Activated naive CD4-positive, alpha-beta T cell treated with anti-CD3 and anti-CD28 coated beads, Interleukin-2, amount 10 ng/mL, durations not matched to agents 7 days and 5 days (primary cell): ENCODE data around the gene ELOVL5.

Experiments
- CTCF ChIA-PET: fragments of 350-600 bp; sonication (Branson Sonifier 250); formaldehyde crosslinking; loops from one replicate; lab custom pipeline; 2021; ENCODE audit warnings: antibody characterized with exemption; lab: Charles Lee
- DNase-seq: peaks from one replicate; pipeline ENCODE4 v3.0.0-alpha.2; 2020
- H3K27ac Mint-ChIP-seq: one replicate; pipeline ENCODE4 v1.8.0; 2021; ENCODE audit warnings: mild to moderate bottlenecking, moderate library complexity, mixed read lengths
- H3K27me3 Mint-ChIP-seq: one replicate; pipeline ENCODE4 v1.8.0; 2021; ENCODE audit warnings: mild to moderate bottlenecking, mixed read lengths
- H3K36me3 Mint-ChIP-seq: one replicate; pipeline ENCODE4 v1.8.0; 2021; ENCODE audit warnings: mixed read lengths
- H3K4me1 Mint-ChIP-seq: one replicate; pipeline ENCODE4 v1.8.0; 2021; ENCODE audit warnings: mixed read lengths
- H3K4me3 Mint-ChIP-seq: one replicate; pipeline ENCODE4 v1.8.0; 2021; ENCODE audit warnings: mild to moderate bottlenecking, moderate library complexity, mixed read lengths
- H3K9me3 Mint-ChIP-seq: one replicate; pipeline ENCODE4 v1.8.0; 2021; ENCODE audit warnings: mixed read lengths

ELOVL5 gene

DNA sequence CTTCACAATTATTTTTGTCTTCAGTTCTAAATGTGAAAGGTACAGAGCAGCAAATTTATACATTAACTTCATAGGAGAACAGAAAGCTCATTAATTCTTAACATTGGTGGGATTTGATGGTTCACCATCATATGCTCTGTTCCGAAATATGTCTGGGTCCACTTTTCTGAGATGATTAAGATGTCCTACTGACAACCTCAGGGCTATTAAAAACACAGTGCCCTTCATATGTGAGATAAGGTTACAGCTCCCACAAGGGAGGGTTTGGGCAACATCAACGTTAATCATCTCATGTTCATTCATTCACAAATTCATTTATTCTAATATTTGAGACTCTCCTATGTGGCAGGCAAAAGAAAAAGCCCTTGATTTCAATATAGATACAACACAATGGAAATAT lies 91.2 kb downstream of the ELOVL5 start:
- H3K27ac Mint-ChIP-seq: peak overlapping the region; percentile 11
- CTCF ChIA-PET: no interaction called here
- no peaks in the 10 kb centered on the region for H3K27me3 Mint-ChIP-seq
- no peaks in the 10 kb centered on the region for H3K4me1 Mint-ChIP-seq
- no peaks in the 10 kb centered on the region for H3K9me3 Mint-ChIP-seq
- DNase-seq: no peak
- H3K4me3 Mint-ChIP-seq: no peak overlapping the region
- H3K36me3 Mint-ChIP-seq: peaks cover 53% of the 10 kb centered on the region

GRCh38 chr6:53257001-53257400 lies 91.7 kb downstream of the ELOVL5 start:
- CTCF ChIA-PET: interaction anchor here (0.9 kb wide), 1 partner anchor 395 kb away, joined by 3 read pairs; no protein-coding TSS in a partner anchor
- DNase-seq: no peak
- no peaks in the 10 kb centered on the region for H3K9me3 Mint-ChIP-seq
- H3K4me1 Mint-ChIP-seq: no peaks in the 10 kb centered on the region
- H3K36me3 Mint-ChIP-seq: peaks cover 48% of the 10 kb centered on the region
- no peaks in the 10 kb centered on the region for H3K27me3 Mint-ChIP-seq
- H3K27ac Mint-ChIP-seq: no peak overlapping the region
- no peak overlapping the region for H3K4me3 Mint-ChIP-seq

- peaks cover 10% of the 10 kb centered on the region for H3K36me3 Mint-ChIP-seq
- no peak for DNase-seq
- peak overlapping the region; percentile 0 for H3K27ac Mint-ChIP-seq
- H3K4me3 Mint-ChIP-seq: no peak overlapping the region
- CTCF ChIA-PET: interaction anchor here (0.6 kb wide), 1 partner anchor 19 kb away, joined by 3 read pairs; no protein-coding TSS in a partner anchor
- no peaks in the 10 kb centered on the region for H3K4me1 Mint-ChIP-seq
- H3K27me3 Mint-ChIP-seq: no peaks in the 10 kb centered on the region
- H3K9me3 Mint-ChIP-seq: no peaks in the 10 kb centered on the region
These were observed 96.5 kb downstream of the ELOVL5 start for GRCh38 chr6:53252177-53252692.

DNA sequence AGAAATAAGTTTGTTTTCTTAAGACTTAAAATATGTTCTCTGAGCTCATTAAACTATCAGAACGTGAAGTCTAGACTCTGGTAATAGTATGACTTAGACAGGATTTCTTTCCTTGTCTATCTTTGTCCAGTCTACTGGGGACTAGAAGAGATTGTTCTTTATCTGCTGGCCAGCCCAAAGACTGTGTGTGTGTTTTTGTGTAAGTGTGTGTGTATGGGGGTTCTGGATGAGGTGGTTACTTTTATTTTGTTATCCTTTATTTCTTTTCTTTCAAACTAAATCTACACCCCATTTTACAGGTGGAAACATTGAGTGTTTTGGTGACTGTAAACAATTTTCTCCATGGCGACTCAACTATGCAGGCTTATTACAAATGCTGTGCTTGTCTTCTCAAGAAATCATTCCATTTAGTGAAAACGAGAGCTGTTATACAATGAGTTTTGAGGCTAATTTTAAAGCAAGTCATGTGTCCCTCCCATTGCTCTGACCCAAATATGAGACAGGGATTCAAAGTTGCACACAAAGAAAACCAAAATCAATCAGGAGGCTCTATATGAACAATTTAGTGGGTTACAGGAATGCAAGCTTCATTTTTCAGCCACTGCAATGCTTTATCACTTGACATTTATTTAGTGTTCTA lies 97.6 kb downstream of the ELOVL5 start:
- Mint-ChIP-seq H3K27me3 (no peaks in the 10 kb centered on the region), H3K4me1 (no peaks in the 10 kb centered on the region), H3K4me3 (no peak overlapping the region), H3K27ac (no peak overlapping the region), H3K36me3 (peaks cover 6% of the 10 kb centered on the region), H3K9me3 (no peaks in the 10 kb centered on the region)
- DNase-seq: no peak
- CTCF ChIA-PET: no interaction called here

DNA sequence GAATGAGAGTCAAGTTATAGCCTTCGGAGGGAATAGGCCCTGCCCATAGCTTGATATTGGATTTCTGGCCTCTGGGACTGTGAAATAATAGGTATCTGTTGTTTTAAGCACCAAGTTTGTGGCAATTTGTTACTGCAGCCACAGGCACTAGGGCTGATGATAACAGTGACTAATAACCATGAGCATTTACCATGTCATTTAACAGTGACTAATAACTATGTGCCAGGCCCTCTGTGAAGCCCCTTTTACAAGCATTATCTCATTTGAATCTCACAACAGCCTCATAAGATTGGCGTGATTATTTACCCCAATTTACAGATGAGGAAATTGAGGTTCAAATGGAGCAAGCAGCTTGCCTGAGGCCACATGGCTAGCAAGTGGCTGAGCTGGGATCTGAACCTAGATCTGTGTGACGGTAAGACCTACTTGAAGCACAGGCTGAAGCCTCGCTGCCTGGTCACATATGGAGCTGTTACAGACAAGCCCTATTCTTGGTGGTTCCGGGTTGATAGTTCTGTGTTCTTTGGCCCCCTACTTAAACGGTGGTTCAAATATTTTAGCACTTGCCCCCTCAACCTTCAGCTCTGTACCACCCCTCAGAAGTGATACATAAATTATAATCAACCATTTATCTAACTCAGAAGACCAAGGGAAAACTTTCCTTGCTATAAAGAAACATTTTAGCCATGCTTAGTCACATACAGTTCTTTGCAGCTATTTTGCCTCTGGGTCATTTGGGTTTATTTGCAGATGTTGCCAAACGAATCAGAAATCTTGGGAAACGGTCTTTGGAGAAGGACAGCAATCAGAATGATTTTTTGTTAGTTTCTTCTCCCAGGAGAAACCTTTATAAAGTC lies 98.3 kb downstream of the ELOVL5 start:
- Mint-ChIP-seq H3K36me3 (peaks cover 6% of the 10 kb centered on the region), H3K27ac (no peak overlapping the region), H3K4me1 (no peaks in the 10 kb centered on the region), H3K4me3 (no peak overlapping the region), H3K27me3 (no peaks in the 10 kb centered on the region), H3K9me3 (no peaks in the 10 kb centered on the region)
- CTCF ChIA-PET: no interaction called here
- DNase-seq: no peak

GRCh38 chr6:53246924-53247323 lies 101.8 kb downstream of the ELOVL5 start:
- no peaks in the 10 kb centered on the region for H3K9me3 Mint-ChIP-seq
- no peaks in the 10 kb centered on the region for H3K36me3 Mint-ChIP-seq
- peaks cover 7% of the 10 kb centered on the region for H3K4me1 Mint-ChIP-seq
- no peaks in the 10 kb centered on the region for H3K27me3 Mint-ChIP-seq
- H3K4me3 Mint-ChIP-seq: no peak overlapping the region
- H3K27ac Mint-ChIP-seq: no peak overlapping the region
- CTCF ChIA-PET: no interaction called here
- no peak for DNase-seq

DNA sequence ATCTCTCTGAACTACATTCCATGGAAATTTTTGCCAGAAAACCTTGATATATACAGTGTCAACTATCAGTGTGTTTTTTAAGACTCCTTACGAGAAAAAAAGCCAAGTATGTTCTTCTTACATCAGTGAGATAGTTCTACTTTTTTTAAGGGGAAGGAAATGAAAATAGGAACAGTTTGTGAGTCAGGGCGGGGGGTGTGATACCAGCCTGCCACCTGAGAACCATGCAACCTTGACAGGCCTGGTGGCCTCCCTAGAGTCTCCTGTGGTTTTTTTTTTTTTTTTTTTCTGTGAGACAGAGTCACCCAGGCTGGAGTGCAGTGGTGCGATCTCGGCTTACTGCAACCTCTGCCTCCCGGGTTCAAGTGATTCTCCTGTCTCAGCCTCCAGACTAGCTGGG lies 103.8 kb downstream of the ELOVL5 start:
- CTCF ChIA-PET: no interaction called here
- peaks cover 22% of the 10 kb centered on the region for H3K4me1 Mint-ChIP-seq
- peaks cover 7% of the 10 kb centered on the region for H3K9me3 Mint-ChIP-seq
- H3K36me3 Mint-ChIP-seq: no peaks in the 10 kb centered on the region
- no peak for DNase-seq
- no peak overlapping the region for H3K4me3 Mint-ChIP-seq
- no peak overlapping the region for H3K27ac Mint-ChIP-seq
- no peaks in the 10 kb centered on the region for H3K27me3 Mint-ChIP-seq

DNA sequence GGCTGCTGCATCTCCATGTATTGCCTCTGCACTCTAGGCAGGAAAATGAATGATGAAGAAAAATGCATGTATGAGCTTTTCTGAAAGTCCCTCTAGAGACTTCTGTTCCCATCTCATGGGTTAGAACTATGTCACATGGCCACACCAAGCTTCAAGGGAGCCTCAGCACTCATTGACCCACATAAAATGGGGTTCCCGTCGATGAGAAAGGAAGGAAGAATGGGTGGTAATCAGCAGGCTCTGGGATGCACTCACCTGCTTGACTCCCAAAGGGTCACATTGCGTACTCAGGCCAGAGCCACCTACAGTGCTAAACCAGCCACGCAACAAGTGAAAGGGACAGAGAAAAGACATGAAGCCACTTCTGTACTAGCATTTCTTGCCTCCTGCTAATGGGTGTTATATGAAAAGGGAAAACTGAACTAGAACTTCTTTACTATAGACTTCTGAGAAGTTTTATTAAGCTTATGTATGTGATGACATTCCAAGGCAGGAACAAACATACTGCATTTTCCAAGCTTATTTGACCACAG lies 104.3 kb downstream of the ELOVL5 start:
- Mint-ChIP-seq H3K27me3 (no peaks in the 10 kb centered on the region), H3K4me3 (no peak overlapping the region), H3K9me3 (peaks cover 7% of the 10 kb centered on the region), H3K4me1 (peaks cover 22% of the 10 kb centered on the region), H3K36me3 (no peaks in the 10 kb centered on the region), H3K27ac (no peak overlapping the region)
- CTCF ChIA-PET: no interaction called here
- DNase-seq: no peak

GRCh38 chr6:53241938-53242337 lies 106.8 kb downstream of the ELOVL5 start:
- Mint-ChIP-seq H3K4me1 (peaks cover 22% of the 10 kb centered on the region), H3K4me3 (no peak overlapping the region), H3K36me3 (no peaks in the 10 kb centered on the region), H3K27me3 (no peaks in the 10 kb centered on the region), H3K27ac (no peak overlapping the region), H3K9me3 (peaks cover 7% of the 10 kb centered on the region)
- DNase-seq: no peak
- CTCF ChIA-PET: no interaction called here

DNA sequence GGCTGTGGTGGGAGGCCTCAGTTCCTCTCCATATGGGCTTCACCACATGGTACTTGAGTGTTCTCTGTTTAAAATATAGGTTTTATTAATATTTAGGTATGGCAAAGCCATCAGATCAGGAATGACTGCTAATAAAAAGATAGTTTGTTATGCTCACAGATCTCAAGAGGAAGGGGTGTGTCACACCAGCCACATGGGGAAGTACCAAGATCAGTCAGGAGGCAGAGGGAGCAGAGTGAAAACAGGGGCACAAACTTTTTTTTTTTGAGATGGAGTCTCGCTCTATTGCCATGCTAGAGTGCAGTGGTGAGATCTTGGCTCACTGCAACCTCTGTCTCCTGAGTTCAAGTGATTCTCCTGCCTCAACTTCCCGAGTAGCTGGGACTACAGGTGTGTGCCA lies 108.0 kb downstream of the ELOVL5 start:
- Mint-ChIP-seq H3K4me3 (no peak overlapping the region), H3K9me3 (peaks cover 7% of the 10 kb centered on the region), H3K4me1 (peaks cover 28% of the 10 kb centered on the region), H3K36me3 (no peaks in the 10 kb centered on the region), H3K27ac (no peak overlapping the region), H3K27me3 (no peaks in the 10 kb centered on the region)
- DNase-seq: no peak
- CTCF ChIA-PET: no interaction called here

GRCh38 chr6:53240139-53240538 lies 108.6 kb downstream of the ELOVL5 start:
- no peak for DNase-seq
- H3K27me3 Mint-ChIP-seq: no peaks in the 10 kb centered on the region
- H3K27ac Mint-ChIP-seq: no peak overlapping the region
- peaks cover 7% of the 10 kb centered on the region for H3K9me3 Mint-ChIP-seq
- H3K4me1 Mint-ChIP-seq: peaks cover 28% of the 10 kb centered on the region
- no peaks in the 10 kb centered on the region for H3K36me3 Mint-ChIP-seq
- H3K4me3 Mint-ChIP-seq: no peak overlapping the region
- CTCF ChIA-PET: no interaction called here

DNA sequence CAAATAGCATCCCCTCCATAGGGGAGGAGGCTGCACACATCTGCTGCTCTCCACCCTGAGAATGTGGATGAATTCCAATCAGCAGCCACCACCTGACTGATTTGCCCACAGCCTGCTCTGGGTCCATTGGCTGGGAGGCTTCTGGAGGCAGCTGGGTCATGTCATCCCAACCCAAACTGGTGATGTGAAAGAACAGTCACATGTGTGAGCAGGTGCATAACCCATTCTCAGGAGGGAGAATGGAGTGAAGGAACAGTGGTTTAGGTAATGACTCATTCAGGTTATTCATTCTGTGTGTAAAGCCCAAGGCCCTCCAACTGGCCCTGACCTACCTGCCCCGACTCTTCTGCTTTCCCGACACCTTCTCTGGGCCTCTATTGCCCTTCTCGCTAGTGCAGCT lies 109.2 kb downstream of the ELOVL5 start:
- CTCF ChIA-PET: no interaction called here
- Mint-ChIP-seq H3K4me1 (peaks cover 23% of the 10 kb centered on the region), H3K27me3 (no peaks in the 10 kb centered on the region), H3K27ac (no peak overlapping the region), H3K4me3 (no peak overlapping the region), H3K36me3 (no peaks in the 10 kb centered on the region), H3K9me3 (peaks cover 7% of the 10 kb centered on the region)
- DNase-seq: no peak

DNA sequence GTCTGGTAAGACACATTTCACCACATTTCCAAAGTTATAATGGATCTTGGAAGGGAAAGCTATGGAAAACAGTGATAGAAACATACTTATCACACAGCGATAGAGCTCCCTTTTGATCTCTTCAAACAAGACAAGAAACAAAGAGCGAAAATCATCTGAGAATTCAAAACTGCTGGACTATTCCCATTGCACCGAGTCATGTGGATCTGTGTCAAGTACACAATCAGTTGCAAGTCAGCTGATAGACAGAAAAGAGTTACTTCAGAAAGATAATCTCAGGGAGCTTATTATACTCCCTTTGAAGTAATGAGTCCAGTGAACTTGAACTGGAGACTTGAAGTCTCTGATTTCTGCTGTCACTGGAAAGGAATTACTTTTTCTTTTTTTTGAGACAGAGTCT lies 110.4 kb downstream of the ELOVL5 start:
- H3K27ac Mint-ChIP-seq: no peak overlapping the region
- H3K4me3 Mint-ChIP-seq: no peak overlapping the region
- no peak for DNase-seq
- peaks cover 7% of the 10 kb centered on the region for H3K9me3 Mint-ChIP-seq
- H3K27me3 Mint-ChIP-seq: no peaks in the 10 kb centered on the region
- H3K4me1 Mint-ChIP-seq: peaks cover 21% of the 10 kb centered on the region
- CTCF ChIA-PET: no interaction called here
- H3K36me3 Mint-ChIP-seq: no peaks in the 10 kb centered on the region

- Mint-ChIP-seq H3K27me3 (no peaks in the 10 kb centered on the region), H3K36me3 (no peaks in the 10 kb centered on the region), H3K9me3 (peaks cover 7% of the 10 kb centered on the region), H3K27ac (no peak overlapping the region), H3K4me3 (no peak overlapping the region), H3K4me1 (peaks cover 25% of the 10 kb centered on the region)
- CTCF ChIA-PET: no interaction called here
- DNase-seq: no peak
These were observed 112.5 kb downstream of the ELOVL5 start for GRCh38 chr6:53236241-53236640.
